D721Med (cell line): ENCODE results near the gene GFRAL.

Experiments
- DNase-seq: peaks from one replicate; pipeline ENCODE4 v3.0.0; 2011; ENCODE audit warnings: low spot score; ENCODE audit not compliant: insufficient read length
- FAIRE-seq: peaks from 2 replicates; lab custom pipeline; 2011; peaks lifted over from hg19 to GRCh38; lab: Jason Lieb, UNC
- CTCF ChIP-seq: IDR thresholded peaks from 2 replicates; pipeline ENCODE4 v1.5.1; 2012; ENCODE audit warnings: mild to moderate bottlenecking, control low read depth; ENCODE audit not compliant: insufficient read depth; ENCODE audit errors: missing control alignments

Gene GFRAL

DNA sequence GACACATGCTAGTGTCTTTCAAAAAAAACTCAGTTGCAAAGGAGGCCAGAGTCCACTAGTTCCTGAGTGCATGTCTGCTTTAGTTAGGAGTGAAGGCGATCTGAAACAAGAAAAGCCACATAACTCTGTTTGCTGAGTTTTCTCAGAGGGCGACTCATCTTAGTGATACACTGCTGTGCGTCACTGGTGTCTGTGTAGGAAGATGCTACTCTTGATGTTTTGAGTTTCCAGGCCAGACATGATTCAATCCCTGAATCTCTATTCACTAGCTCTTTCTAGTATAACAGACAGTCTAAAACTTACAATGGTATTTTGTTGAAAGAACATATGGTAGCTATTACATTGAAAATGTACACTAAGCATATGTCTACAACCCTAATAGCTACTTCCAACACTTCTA, 60.9 kb downstream of the GFRAL start:
- FAIRE-seq (no peak), DNase-seq (no peak)
- TF ChIP-seq CTCF: no peak

DNA sequence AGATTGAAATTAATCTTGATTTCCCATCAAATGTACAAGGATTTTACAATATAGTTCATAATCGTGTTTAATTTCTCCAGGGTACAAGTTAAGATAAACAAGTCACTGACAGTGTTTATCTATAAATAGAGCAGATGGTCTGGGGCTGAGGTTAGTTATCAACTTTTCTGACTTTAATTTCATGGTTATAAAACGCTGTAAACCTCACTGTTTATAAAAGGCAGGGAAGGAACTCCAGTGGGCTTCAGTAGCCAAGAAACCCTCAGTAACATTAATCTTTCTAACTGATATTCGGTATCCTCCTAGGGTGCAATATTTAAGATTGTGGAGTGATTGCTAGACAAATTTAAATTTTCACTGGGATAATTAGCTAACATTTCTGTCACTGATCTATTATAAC, 68.6 kb downstream of the GFRAL start:
- TF ChIP-seq CTCF: no peak
- FAIRE-seq: no peak
- DNase-seq: no peak

DNA sequence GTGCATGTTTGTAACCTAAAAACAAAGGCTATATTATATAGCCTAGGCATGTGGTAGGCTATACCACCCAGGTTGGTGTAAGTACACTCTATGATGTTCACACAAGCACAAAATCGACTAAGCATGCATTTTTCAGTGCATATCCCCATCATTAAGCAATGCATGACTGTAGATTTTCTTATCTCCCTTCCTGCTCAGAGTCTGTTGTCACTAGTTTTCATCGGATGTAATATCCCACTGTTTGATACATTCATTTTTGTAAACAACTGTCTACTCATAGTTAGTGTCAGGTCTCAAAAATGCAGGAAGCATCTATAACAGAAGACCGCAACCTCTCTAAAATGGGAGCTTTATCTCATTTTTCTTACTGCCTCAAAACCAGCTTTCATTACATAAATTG, 70.7 kb downstream of the GFRAL start:
- FAIRE-seq (no peak), DNase-seq (no peak)
- no peak for TF ChIP-seq CTCF

DNA sequence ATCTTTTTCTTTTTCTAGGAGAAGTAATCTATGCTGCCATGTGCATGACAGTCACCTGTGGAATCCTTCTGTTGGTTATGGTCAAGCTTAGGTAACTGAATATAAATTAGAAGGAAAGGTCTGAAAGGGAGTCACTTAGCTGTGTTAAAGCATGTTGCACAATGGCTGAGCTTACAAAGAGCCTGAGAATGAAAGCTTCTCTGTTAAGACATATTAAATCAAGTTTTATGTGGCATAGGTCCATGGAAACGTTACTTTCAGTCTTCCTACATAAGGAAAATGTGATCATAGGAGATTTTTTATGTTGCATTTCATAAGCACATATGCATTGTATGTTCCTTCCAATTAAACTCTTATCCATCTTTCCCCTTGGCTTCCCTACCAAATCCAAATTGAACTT, 72.1 kb downstream of the GFRAL start:
- DNase-seq (no peak), FAIRE-seq (no peak)
- no peak for TF ChIP-seq CTCF

GRCh38 chr6:55405474-55406235, 78.4 kb downstream of the GFRAL start:
- FAIRE-seq: no peak

DNA sequence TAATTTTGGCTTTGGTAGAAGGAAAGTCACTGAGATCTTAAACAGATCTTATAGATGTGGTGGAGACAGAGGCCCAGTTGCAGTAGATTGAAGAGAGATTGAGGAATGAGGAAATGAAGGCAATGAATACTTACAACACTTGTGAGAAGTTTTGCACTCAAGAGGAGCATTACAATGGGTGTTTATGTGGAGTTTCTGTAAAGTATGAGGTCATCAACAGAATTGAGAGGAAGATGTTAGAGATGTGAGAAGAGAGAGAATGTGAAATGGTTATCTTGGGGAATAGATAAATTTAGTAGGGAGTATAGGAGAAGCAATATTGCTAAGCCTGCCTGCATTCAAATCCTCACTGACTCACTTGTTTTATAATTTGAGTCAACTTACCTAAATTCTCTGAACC, 83.4 kb downstream of the GFRAL start:
- DNase-seq (no peak), FAIRE-seq (no peak)
- no peak for TF ChIP-seq CTCF

More at GRCh38 chr6:55405474-55406235, 78.4 kb downstream of the GFRAL start:
- no peak for DNase-seq
- TF ChIP-seq CTCF: no peak

- FAIRE-seq (no peak), DNase-seq (no peak)
- no peak for TF ChIP-seq CTCF
Observed at GRCh38 chr6:55423933-55424332, 96.7 kb downstream of the GFRAL start.
